NCI-H146 treated with DMSO at 0.1 percent for 48 hours (cell line): Measurements from ENCODE around the gene PYGO2.
"Not testable (repeated sequence)": the region's sequence is repeated elsewhere in the genome, so short reads cannot be mapped to it uniquely, and the experiment has no call there.

Experiments
- DNase-seq: peaks from one replicate; lab custom pipeline; 2025; ENCODE audit not compliant: unreplicated experiment; lab: John Stamatoyannopoulos, UW

Gene PYGO2

DNA sequence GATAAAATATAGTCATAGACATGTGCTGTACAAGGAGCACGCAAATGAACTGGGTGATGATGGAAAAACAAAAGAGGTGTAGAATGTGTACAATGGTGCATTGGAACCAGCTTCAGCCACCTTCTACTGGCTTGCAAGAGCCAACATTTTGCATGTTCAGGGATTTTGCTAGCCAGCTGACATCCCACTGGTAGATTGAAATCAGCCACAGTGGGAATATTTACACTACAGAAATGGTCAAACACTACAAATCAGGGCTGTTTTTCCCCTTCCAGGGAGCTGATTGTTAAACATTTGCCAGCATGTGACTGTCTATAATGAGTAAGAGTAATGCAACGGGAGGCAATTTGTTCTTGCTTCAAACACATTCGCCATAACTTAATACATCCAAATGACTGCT lies 48.3 kb downstream of the PYGO2 start:
- DNase-seq, result peak; percentile 9

DNA sequence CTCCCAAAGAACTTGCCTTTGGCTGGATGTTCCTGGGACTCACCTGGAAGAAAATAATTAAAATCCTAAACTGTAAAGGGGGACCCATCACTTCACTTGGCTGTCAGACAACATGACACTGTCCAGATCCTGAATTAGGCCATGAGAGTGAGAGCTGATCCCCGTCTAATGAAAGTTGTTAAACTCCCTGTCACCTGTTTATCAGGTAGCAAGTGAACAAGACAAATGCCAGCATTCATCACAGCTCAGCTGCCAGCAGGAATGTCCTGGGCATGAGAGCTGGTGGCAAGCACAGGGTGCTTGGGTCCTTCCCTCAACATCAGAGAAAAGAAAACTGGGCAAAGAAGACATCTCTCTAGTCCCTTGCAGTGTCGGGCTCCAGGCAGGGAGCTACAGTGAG lies 48.8 kb downstream of the PYGO2 start:
- DNase-seq, result no peak

DNA sequence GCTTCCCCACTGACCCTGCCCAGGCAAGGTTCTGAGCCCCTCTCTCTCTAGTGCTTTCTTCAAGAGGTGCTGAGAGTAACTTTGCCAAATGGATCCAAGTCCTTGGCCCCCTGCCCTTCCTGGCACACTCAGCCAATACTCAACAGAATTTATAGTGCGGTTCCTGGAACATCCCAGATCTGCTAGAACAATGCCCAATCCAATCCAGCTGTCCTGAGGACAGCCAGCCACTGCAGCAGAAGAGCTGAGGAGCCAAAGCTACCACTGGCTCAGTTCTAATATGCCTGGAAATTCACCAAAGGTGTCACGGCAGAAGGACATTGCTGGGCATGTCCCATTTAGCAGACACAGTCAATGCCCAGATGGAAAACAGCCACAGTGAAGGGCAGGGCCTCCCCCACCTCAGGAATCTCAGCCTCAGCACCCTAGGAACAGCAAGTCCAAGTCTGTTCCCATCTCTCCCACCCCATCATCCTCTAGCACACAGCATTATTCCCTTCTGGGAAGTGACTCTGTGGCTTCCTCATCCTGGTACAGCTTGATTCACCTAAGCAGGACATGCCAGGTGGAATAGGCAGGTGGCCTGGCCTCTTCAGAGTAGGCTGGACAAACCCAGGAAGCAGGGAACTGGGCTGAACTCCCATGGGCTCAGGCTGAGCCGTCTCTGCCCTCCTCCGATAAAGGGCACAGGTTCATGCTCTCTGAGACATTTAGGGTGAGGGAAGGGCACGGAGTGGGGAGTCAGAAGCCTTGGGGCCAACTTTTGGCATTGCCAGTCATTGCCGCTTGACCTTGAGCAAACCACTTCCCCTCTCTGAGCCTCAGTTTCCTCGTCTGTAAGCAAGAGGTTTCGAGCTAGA lies 49.7 kb downstream of the PYGO2 start:
- no peak for DNase-seq

DNA sequence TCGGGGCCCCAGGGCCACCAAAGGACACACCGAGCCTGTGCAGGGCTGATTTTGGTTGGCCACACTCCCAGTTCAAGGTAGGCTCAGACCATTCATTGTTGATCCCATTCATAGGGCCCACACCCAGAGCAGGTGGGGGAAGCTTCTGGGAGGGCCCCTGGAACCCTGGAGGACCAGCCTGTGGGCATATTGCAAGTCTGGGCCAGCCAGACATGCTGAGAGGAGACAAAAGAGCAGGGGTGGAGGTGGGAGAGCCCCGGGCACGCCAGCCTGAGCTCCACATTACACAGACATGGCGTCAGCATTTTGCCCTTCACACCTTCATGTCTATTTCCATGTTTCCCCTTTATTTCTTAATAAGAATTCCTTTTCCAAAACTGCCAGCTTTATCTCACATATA lies 50.7 kb downstream of the PYGO2 start:
- DNase-seq, result no peak

DNA sequence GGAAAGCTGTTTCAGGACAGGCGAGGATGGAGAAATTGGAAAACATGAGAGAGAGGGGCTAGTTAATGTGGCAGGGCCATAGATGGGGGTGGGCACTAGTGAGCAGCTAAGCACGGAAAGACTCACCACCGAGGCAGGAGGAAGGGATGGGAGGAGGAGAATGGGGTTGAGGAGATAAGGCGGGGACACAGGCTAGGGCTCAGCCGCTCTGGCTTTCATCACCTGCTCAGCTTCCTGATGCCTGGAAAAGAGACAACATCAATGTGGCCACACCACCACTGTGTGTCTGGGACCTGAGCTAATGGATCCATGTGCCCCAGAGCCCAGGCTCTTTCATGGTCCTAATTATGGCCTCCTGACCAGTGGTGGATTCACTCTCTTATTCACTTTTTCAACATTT lies 52.6 kb downstream of the PYGO2 start:
- DNase-seq, result no peak

DNA sequence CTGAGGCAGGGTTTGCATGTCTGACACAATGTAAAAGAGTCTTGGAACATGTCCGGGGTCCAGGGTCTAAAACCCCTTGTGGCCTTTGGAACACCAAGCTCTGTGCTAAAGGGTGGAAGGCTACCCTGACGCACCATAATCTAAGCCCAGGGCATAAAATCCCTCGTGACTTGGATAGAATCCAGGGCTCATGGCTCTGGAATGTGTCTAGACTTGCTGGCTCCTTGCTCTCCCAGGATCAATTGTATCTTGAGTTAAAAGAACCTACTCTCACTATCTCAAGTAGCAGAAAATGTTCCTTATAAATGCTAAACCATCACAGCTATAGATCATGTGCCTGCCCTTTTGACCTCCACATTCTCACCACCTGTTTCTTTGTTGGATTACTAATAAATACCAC lies 53.5 kb downstream of the PYGO2 start:
- DNase-seq, result not testable (repeated sequence)
